HCT116 (cell line): ENCODE results near the gene FAM229A. TPM values are rescaled to one million over a fixed set of nuclear protein-coding genes. Genes with fewer than 3 reads are reported as not detected.

ENCODE experiments used
- ATAC-seq: fragments of 200-7000 bp; cut with Tn5 transposase; 2 replicates; pipeline ENCODE4 v1.9.1; 2020; ENCODE audit warnings: mild to moderate bottlenecking, moderate library complexity
- BruUV-seq: library from RNA; stranded (reverse); fragments of 400-500 nt; replicated peaks from 2 replicates; lab custom pipeline; 2021; lab: Mats Ljungman, UMichigan
- CTCF ChIA-PET: fragments of 300-600 bp; sonication (Branson Sonifier 250); formaldehyde crosslinking; loops from one replicate; lab custom pipeline; 2021; ENCODE audit warnings: antibody characterized with exemption; lab: Charles Lee
- POLR2A ChIA-PET: fragments of 300-600, 350-600 bp; sonication (Branson Sonifier 250); formaldehyde crosslinking; loops from one replicate; lab custom pipeline; 2021; ENCODE audit warnings: antibody characterized with exemption; lab: Charles Lee
- RAD21 ChIA-PET, 2 experiments: fragments of 300-600 bp; sonication (Branson Sonifier 250); formaldehyde crosslinking; loops; one replicate each; lab custom pipeline; 2023; ENCODE audit warnings: low total read pairs in 2 of 2; ENCODE audit not compliant: uncharacterized antibody in 2 of 2, unreplicated experiment in 2 of 2, low non-redundant PET in 1 of 2; lab: Charles Lee
- DNase-seq: peaks from one replicate; pipeline ENCODE4 v3.0.0-alpha.2; 2010; ENCODE audit warnings: low read depth, low spot score
- H2AFZ ChIP-seq: fragments of 200-600 bp; shearing (Covaris generic), sonication (generic); 2 replicates; pipeline ENCODE4 v1.6.1; 2017; ENCODE audit warnings: low read depth, mixed run types, mixed read lengths, antibody characterized with exemption, low read length; ENCODE audit not compliant: poor library complexity, severe bottlenecking
- H3K27ac ChIP-seq: 2 replicates; pipeline ENCODE4 v1.5.1; 2012; ENCODE audit warnings: low read depth, low read length
- H3K27me3 ChIP-seq: fragments of 200-600 bp; sonication (generic); 2 replicates; pipeline ENCODE4 v1.6.1; 2016; ENCODE audit warnings: mixed run types, low read length, mixed read lengths; ENCODE audit not compliant: insufficient read depth
- H3K36me3 ChIP-seq, 2 experiments: fragments of 200-500 bp in 1 of 2; fragments of 200-600 bp in 1 of 2; sonication (Bioruptor generic) in 1 of 2; sonication (generic) in 1 of 2; 2 replicates each; pipeline versions ENCODE4 v1.5.1 to v1.6.1; 2014 to 2016; ENCODE audit warnings: low read length in 2 of 2, inconsistent platforms in 1 of 2, mixed read lengths in 1 of 2, mixed run types in 1 of 2; ENCODE audit not compliant: insufficient read depth in 2 of 2, control insufficient read depth in 1 of 2
- H3K4me1 ChIP-seq, 2 experiments: fragments of 200-600 bp in 1 of 2; sonication (generic) in 1 of 2; 2 replicates each; pipeline versions ENCODE4 v1.5.1 to v1.6.1; 2012 to 2017; ENCODE audit warnings: low read length in 2 of 2, inconsistent platforms in 1 of 2, mild to moderate bottlenecking in 1 of 2, mixed read lengths in 1 of 2, mixed run types in 1 of 2, moderate library complexity in 1 of 2; ENCODE audit not compliant: insufficient read depth in 2 of 2, control insufficient read depth in 1 of 2
- H3K4me2 ChIP-seq: fragments of 200-600 bp; sonication (generic); 2 replicates; pipeline ENCODE4 v1.6.1; 2017; ENCODE audit warnings: mixed run types, low read length, mixed read lengths
- H3K4me3 ChIP-seq, 2 experiments: fragments of 200-600 bp in 1 of 2; sonication (generic) in 1 of 2; replicated peaks in 1 of 2; 2 replicates each; pipeline ENCODE4 v1.5.1; 2011 to 2016; ENCODE audit warnings: low read length in 2 of 2, control low read depth in 1 of 2, low read depth in 1 of 2, mild to moderate bottlenecking in 1 of 2, mixed read lengths in 1 of 2, mixed run types in 1 of 2
- H3K79me2 ChIP-seq: fragments of 200-600 bp; sonication (generic); 2 replicates; pipeline ENCODE4 v1.6.1; 2017; ENCODE audit warnings: mild to moderate bottlenecking, mixed run types, low read length, moderate library complexity, mixed read lengths; ENCODE audit not compliant: insufficient read depth
- H3K9ac ChIP-seq: fragments of 200-600 bp; sonication (generic); 2 replicates; pipeline ENCODE4 v1.6.1; 2016; ENCODE audit warnings: low read length, mixed read lengths
- H3K9me2 ChIP-seq: fragments of 200-600 bp; sonication (generic), shearing (Covaris generic); 2 replicates; pipeline ENCODE4 v1.6.1; 2017; ENCODE audit warnings: mixed run types, mild to moderate bottlenecking, moderate library complexity; ENCODE audit not compliant: insufficient read depth
- H3K9me3 ChIP-seq, 2 experiments: fragments of 200-500 bp in 1 of 2; fragments of 200-600 bp in 1 of 2; sonication (Bioruptor generic) in 1 of 2; sonication (generic) in 1 of 2; 2 replicates each; pipeline ENCODE4 v1.6.1; 2014 to 2017; ENCODE audit warnings: low read length in 2 of 2, mixed read lengths in 2 of 2, inconsistent platforms in 1 of 2, low read depth in 1 of 2, mild to moderate bottlenecking in 1 of 2, mixed run types in 1 of 2, moderate library complexity in 1 of 2; ENCODE audit not compliant: control insufficient read depth in 1 of 2, insufficient read depth in 1 of 2
- H4K20me1 ChIP-seq: fragments of 200-600 bp; sonication (generic), shearing (Covaris generic); 2 replicates; pipeline ENCODE4 v1.6.1; 2017; ENCODE audit warnings: mixed run types, mild to moderate bottlenecking, moderate library complexity; ENCODE audit not compliant: insufficient read depth
- ATF3 ChIP-seq: IDR thresholded peaks from 2 replicates; pipeline ENCODE4 v1.6.1; 2012
- CBX3 ChIP-seq: IDR thresholded peaks from 2 replicates; pipeline ENCODE4 v1.6.1; 2012; ENCODE audit warnings: low read depth
- CEBPB ChIP-seq: IDR thresholded peaks from 2 replicates; pipeline ENCODE4 v1.6.1; 2012; ENCODE audit warnings: low read depth
- CTCF ChIP-seq, 3 experiments: fragments of 200-600 bp in 1 of 3; sonication (generic) in 1 of 3; IDR thresholded peaks in 2 of 3; conservative IDR thresholded peaks in 1 of 3; 2 replicates each; pipeline ENCODE4 v1.5.1; 2012 to 2017; ENCODE audit warnings: low read depth in 2 of 3, low read length in 2 of 3, antibody characterized with exemption in 1 of 3, borderline replicate concordance in 1 of 3, control low read depth in 1 of 3, mild to moderate bottlenecking in 1 of 3, mixed read lengths in 1 of 3, mixed run types in 1 of 3, moderate library complexity in 1 of 3; ENCODE audit not compliant: insufficient read depth in 1 of 3
- EGR1 ChIP-seq: IDR thresholded peaks from 2 replicates; pipeline ENCODE4 v1.6.1; 2012; ENCODE audit warnings: low read depth
- EZH2 ChIP-seq: fragments of 200-600 bp; sonication (generic); IDR thresholded peaks from 2 replicates; pipeline ENCODE4 v1.6.1; 2017; ENCODE audit warnings: antibody characterized with exemption, mixed run types
- MAX ChIP-seq: IDR thresholded peaks from 2 replicates; pipeline ENCODE4 v1.6.1; 2012
- RAD21 ChIP-seq: IDR thresholded peaks from 2 replicates; pipeline ENCODE4 v1.6.1; 2012; ENCODE audit warnings: low read depth, mild to moderate bottlenecking
- REST ChIP-seq: IDR thresholded peaks from 2 replicates; pipeline ENCODE4 v1.6.1; 2012; ENCODE audit warnings: low read depth
- SP1 ChIP-seq: IDR thresholded peaks from 2 replicates; pipeline ENCODE4 v1.6.1; 2012; ENCODE audit warnings: low read depth
- SRF ChIP-seq: IDR thresholded peaks from 2 replicates; pipeline ENCODE4 v1.6.1; 2012; ENCODE audit warnings: low read depth
- ZNF274 ChIP-seq: fragments of 200-500 bp; sonication (Bioruptor generic); IDR thresholded peaks from 2 replicates; pipeline ENCODE4 v1.6.1; 2014; ENCODE audit warnings: mild to moderate bottlenecking, low read depth, low read length, inconsistent platforms
- intact Hi-C: fragments of 100-400 bp; cut with micrococcal nuclease; formaldehyde crosslinking; loops from 2 replicates; pipeline ENCODE4 v1.10.0; 2022
- total RNA-seq: library from RNA; stranded (reverse); gene quantifications from one replicate; pipeline ENCODE4 v1.2.1, GENCODE V29; 2021; ENCODE audit not compliant: unreplicated experiment

FAM229A gene
- total RNA-seq, 1 experiment from 2014 or later = 16.1 TPM

- ChIA-PET RAD21 (no interaction called here), POLR2A (no interaction called here), CTCF (interaction anchor here (0.8 kb wide), 1 partner anchor 149 kb away, joined by 3 read pairs; no protein-coding TSS in a partner anchor)
- Histone ChIP-seq H3K9me3 (no peaks in the 10 kb centered on the region), H3K79me2 (no peaks in the 10 kb centered on the region), H3K27ac (no peak overlapping the region), H3K27me3 (no peaks in the 10 kb centered on the region), H3K4me3 (no peak overlapping the region), H4K20me1 (no peaks in the 10 kb centered on the region), H3K4me1 (no peaks in the 10 kb centered on the region), H3K4me2 (no peak overlapping the region), H3K36me3 (peaks cover 0 to 11% of the 10 kb centered on the region in 2 experiments; a peak in 2 of 4 replicates), H3K9me2 (no peaks in the 10 kb centered on the region), H2AFZ (no peak overlapping the region), H3K9ac (no peak overlapping the region)
- BruUV-seq = no TSS peak
- no peak for DNase-seq
- ATAC-seq = no peak
- TF ChIP-seq SRF (no peak), MAX (no peak), RAD21 (no peak), CBX3 (no peak), REST (no peak), EZH2 (no peak), CEBPB (no peak), CTCF (IDR thresholded peaks at IDR 0.05 in 2 of 3, conservative IDR thresholded peaks at IDR 0.05 in 1 of 3; ENCODE audit: borderline replicate concordance in 1 of 3, insufficient read depth in 1 of 3, low read depth in 2 of 3, low read length in 2 of 3) (no peak), SP1 (no peak), ATF3 (no peak), ZNF274 (no peak), EGR1 (no peak)
- intact Hi-C loops = no loop called here
Measured at GRCh38 chr1:32364836-32365235, 2.6 kb upstream of the FAM229A start.
